Suppressor macrophage (primary cell): ENCODE results near the gene KDM6B.

Source experiments
- DNase-seq, 4 experiments: peaks; one replicate each; pipeline ENCODE4 v3.0.0-alpha.2; 2020 to 2022

The KDM6B gene

GRCh38 chr17:7820231-7820630 lies 13.8 kb upstream of the KDM6B start:
- no peak for DNase-seq

GRCh38 chr17:7822126-7822525 lies 11.9 kb upstream of the KDM6B start:
- DNase-seq: no peak

GRCh38 chr17:7823581-7824001 lies 10.4 kb upstream of the KDM6B start:
- DNase-seq: no peak

- no peak for DNase-seq
Observed at GRCh38 chr17:7824021-7824924, 9.7 kb upstream of the KDM6B start.

- DNase-seq: peak; percentile 11 to 45 (median 42)
Observed at GRCh38 chr17:7825206-7825990, 8.6 kb upstream of the KDM6B start.

GRCh38 chr17:7830616-7831015 lies 3.4 kb upstream of the KDM6B start:
- no peak for DNase-seq

- DNase-seq: no peak
Observed at GRCh38 chr17:7831233-7831632, 2.8 kb upstream of the KDM6B start.

- DNase-seq: no peak
Observed at GRCh38 chr17:7832431-7832830, 1.6 kb upstream of the KDM6B start.

GRCh38 chr17:7833011-7833794 lies 814 bp upstream of the KDM6B start:
- DNase-seq: no peak

- DNase-seq: peak; percentile 67 to 84 (median 78)
Observed at GRCh38 chr17:7834542-7834956, 532 bp downstream of the KDM6B start.

- DNase-seq: peak; percentile 96 to 97 (median 97)
Observed at GRCh38 chr17:7834957-7835813, 1.2 kb downstream of the KDM6B start.

GRCh38 chr17:7835814-7836595 lies 2.0 kb downstream of the KDM6B start:
- DNase-seq: peak; percentile 65 to 83 (median 80)

GRCh38 chr17:7836596-7837407 lies 2.8 kb downstream of the KDM6B start:
- DNase-seq: peak; percentile 91 to 94 (median 92)

GRCh38 chr17:7837408-7838088 lies 3.5 kb downstream of the KDM6B start:
- DNase-seq: peak in 2 of 4 experiments; percentile 19 to 35

- DNase-seq: peak; percentile 34 to 64 (median 58)
Observed at GRCh38 chr17:7838090-7839075, 4.4 kb downstream of the KDM6B start.

- peak; percentile 55 to 73 (median 72) for DNase-seq
Observed at GRCh38 chr17:7839190-7839875, 5.3 kb downstream of the KDM6B start.

- DNase-seq: peak in 2 of 4 experiments; percentile 16 to 44
Observed at GRCh38 chr17:7839876-7840261, 5.9 kb downstream of the KDM6B start.
